Sigmoid colon (tissue), 4 donors: ENCODE measurements around the gene RAD52.

ENCODE experiments used
- CTCF ChIP-seq, 4 experiments: fragments of 450-650 bp in 3 of 4; fragments of 200-600 bp in 1 of 4; IDR thresholded peaks; one replicate each; pipeline ENCODE4 v1.5.1; 2016 to 2019; ENCODE audit warnings: antibody characterized with exemption in 4 of 4, mild to moderate bottlenecking in 3 of 4, moderate library complexity in 2 of 4
- POLR2A ChIP-seq, 2 donors: fragments of 450-650 bp; IDR thresholded peaks; one replicate each; pipeline ENCODE4 v1.6.1; 2016; ENCODE audit warnings: antibody characterized with exemption in 2 of 2, mild to moderate bottlenecking in 2 of 2, moderate library complexity in 2 of 2
- POLR2AphosphoS5 ChIP-seq, 4 donors: sonication (generic); formaldehyde crosslinking; IDR thresholded peaks; one replicate each; pipeline ENCODE4 v1.6.1; 2017; ENCODE audit warnings: antibody characterized with exemption in 4 of 4

GRCh38 chr12:989051-989450 is 39.6 kb upstream of the RAD52 start:
- TF ChIP-seq POLR2A (IDR thresholded peaks at IDR 0.05) (no peak), CTCF (IDR thresholded peaks at IDR 0.05) (no peak), POLR2AphosphoS5 (IDR thresholded peaks at IDR 0.05) (no peak)
